Smooth muscle cell (in vitro differentiated cells): ENCODE results near the gene DEPDC4. TPM values are rescaled to one million over a fixed set of nuclear protein-coding genes. Genes with fewer than 3 reads are reported as not detected.
"Not testable (repeated sequence)": the region's sequence is repeated elsewhere in the genome, so short reads cannot be mapped to it uniquely, and the experiment has no call there.

Experiments used
- DNase-seq: peaks from one replicate; lab custom pipeline; 2025; ENCODE audit not compliant: unreplicated experiment; lab: John Stamatoyannopoulos, UW
- H2AFZ ChIP-seq: fragments of 200-600 bp; sonication (generic); 2 replicates; pipeline ENCODE4 v1.6.0; 2016; ENCODE audit warnings: antibody characterized with exemption, low read depth, mild to moderate bottlenecking
- H3F3A ChIP-seq: fragments of 200-600 bp; sonication (generic); 2 replicates; pipeline ENCODE4 v1.6.0; 2017; ENCODE audit warnings: antibody characterized with exemption, low read depth
- H3K27ac ChIP-seq: fragments of 200-600 bp; sonication (generic); 2 replicates; pipeline ENCODE4 v1.5.1; 2016; ENCODE audit warnings: low read depth, mild to moderate bottlenecking
- H3K27me3 ChIP-seq: fragments of 200-600 bp; sonication (generic); 2 replicates; pipeline ENCODE4 v1.6.1; 2016; ENCODE audit warnings: low read depth, mild to moderate bottlenecking
- H3K36me3 ChIP-seq: fragments of 200-600 bp; sonication (generic); 2 replicates; pipeline ENCODE4 v1.5.1; 2016; ENCODE audit warnings: low read depth
- H3K4me1 ChIP-seq: fragments of 200-600 bp; sonication (generic); 2 replicates; pipeline ENCODE4 v1.5.1; 2016; ENCODE audit warnings: low read depth
- H3K4me2 ChIP-seq: fragments of 200-600 bp; sonication (generic); 2 replicates; pipeline ENCODE4 v1.6.0; 2016; ENCODE audit warnings: mild to moderate bottlenecking
- H3K4me3 ChIP-seq: fragments of 200-600 bp; sonication (generic); 2 replicates; pipeline ENCODE4 v1.5.1; 2016; ENCODE audit warnings: mild to moderate bottlenecking
- H3K79me2 ChIP-seq: fragments of 200-600 bp; sonication (generic); 2 replicates; pipeline ENCODE4 v1.6.0; 2016; ENCODE audit warnings: low read depth, mild to moderate bottlenecking
- H3K9ac ChIP-seq: fragments of 200-600 bp; sonication (generic); 2 replicates; pipeline ENCODE4 v1.6.0; 2016; ENCODE audit warnings: low read depth
- H3K9me3 ChIP-seq: fragments of 200-600 bp; sonication (generic); replicated peaks from 2 replicates; pipeline ENCODE4 v1.5.1; 2016; ENCODE audit warnings: low read depth
- H4K20me1 ChIP-seq: fragments of 200-600 bp; sonication (generic); 2 replicates; pipeline ENCODE4 v1.6.0; 2016; ENCODE audit warnings: low read depth
- WGBS: methylation state at CpG from one replicate; pipeline ENCODE4 v1.1.7; 2016; ENCODE audit warnings: low lambda C conversion rate; 5-methylcytosine and 5-hydroxymethylcytosine counted together
- polyA plus RNA-seq: library from polyadenylated mRNA; unstranded; fragments of >200 nt; fragmentation: Nextera tagmentation; extraction: Ambion mirVana; gene quantifications from 2 replicates; pipeline ENCODE4 v1.2.1, GENCODE V29; 2016
- total RNA-seq: library from RNA; depleted of rRNA; stranded (reverse); fragments of >200 nt; gene quantifications from 2 replicates; pipeline ENCODE4 v1.2.3, GENCODE V29; 2014
- TF ChIP-seq, protein P1 (sequence below): fragments of 200-600 bp; sonication (generic); IDR thresholded peaks from 2 replicates; pipeline ENCODE4 v1.5.1; 2017; ENCODE audit warnings: borderline replicate concordance, mild to moderate bottlenecking, antibody characterized with exemption; ENCODE audit not compliant: insufficient read depth, poor library complexity, severe bottlenecking

DEPDC4 gene
- 4.1 and 13.5 TPM in 2 replicates for total RNA-seq
- polyA plus RNA-seq: 0.49 and 1.2 TPM in 2 replicates

DNA sequence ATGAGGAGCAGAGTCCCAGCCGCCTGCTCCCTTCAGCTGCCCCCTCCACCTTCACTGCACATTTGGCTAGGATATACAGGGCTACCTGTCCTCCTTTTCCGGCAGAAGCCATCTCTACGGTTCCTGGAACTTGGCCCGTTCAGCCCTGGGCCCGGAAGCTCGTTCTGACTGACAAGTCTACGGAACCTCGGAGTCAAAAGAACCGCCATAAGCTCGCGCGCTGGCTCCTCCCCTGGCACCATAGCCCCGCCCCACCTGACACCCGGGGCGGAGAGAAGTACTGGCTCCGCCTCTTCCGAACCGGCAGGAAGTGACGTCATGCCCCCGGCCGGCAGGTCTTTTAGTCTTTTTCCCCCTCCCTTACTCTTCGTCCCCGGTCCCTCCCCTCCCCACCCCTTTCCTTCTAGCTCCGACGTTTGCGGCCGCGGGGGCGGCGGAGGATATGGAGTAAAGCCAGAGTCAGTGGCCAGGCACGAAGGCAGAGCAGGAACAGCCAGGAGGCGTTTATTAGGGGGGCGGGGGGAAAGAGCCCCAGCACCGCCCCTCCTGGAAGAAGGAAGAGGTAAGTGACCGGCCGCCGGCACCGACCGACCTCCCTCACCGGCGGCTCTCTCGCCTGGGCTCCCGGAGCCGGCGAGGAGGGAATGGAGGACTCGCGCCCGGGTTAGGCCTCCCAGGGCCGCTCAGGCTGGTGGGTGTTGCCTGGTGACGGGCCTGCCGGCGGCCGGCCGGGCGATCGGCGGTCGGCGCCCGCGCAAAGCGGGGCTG is at the start of gene DEPDC4, which contains the start of gene SCYL2:
TSS of gene DEPDC4 (minus strand) at position 245 of the 768 bp plus-strand sequence. CDS start at position 242, 3 bp downstream.
TSS of gene SCYL2 (plus strand) at position 343 of the 768 bp plus-strand sequence. CDS start 15,794 bp downstream, outside the sequence.
- peak within 1 kb of the TSS; percentile 93 for H3K4me2 ChIP-seq
- peak within 1 kb of the TSS; percentile 92 for H3K4me3 ChIP-seq
- H3K4me1 ChIP-seq: peaks cover 15% of the 10 kb centered on the region
- peak within 1 kb of the TSS; percentile 99 for H3K9ac ChIP-seq
- peak within 1 kb of the TSS; percentile 90 for H2AFZ ChIP-seq
- peak within 1 kb of the TSS; percentile 98 for H3K27ac ChIP-seq
- no peaks in the 10 kb centered on the region for H3K9me3 ChIP-seq
- H3K36me3 ChIP-seq: no peaks in the 10 kb centered on the region
- no peaks in the 10 kb centered on the region for H3F3A ChIP-seq
- peaks cover 37% of the 10 kb centered on the region for H4K20me1 ChIP-seq
- DNase-seq: peak; percentile 94
- H3K79me2 ChIP-seq: peaks cover 44% of the 10 kb centered on the region
- 2% methylated on average over 53 of the region's 62 CpGs for WGBS
- TF ChIP-seq, protein P1, sequence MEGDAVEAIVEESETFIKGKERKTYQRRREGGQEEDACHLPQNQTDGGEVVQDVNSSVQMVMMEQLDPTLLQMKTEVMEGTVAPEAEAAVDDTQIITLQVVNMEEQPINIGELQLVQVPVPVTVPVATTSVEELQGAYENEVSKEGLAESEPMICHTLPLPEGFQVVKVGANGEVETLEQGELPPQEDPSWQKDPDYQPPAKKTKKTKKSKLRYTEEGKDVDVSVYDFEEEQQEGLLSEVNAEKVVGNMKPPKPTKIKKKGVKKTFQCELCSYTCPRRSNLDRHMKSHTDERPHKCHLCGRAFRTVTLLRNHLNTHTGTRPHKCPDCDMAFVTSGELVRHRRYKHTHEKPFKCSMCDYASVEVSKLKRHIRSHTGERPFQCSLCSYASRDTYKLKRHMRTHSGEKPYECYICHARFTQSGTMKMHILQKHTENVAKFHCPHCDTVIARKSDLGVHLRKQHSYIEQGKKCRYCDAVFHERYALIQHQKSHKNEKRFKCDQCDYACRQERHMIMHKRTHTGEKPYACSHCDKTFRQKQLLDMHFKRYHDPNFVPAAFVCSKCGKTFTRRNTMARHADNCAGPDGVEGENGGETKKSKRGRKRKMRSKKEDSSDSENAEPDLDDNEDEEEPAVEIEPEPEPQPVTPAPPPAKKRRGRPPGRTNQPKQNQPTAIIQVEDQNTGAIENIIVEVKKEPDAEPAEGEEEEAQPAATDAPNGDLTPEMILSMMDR: no peak
- no peaks in the 10 kb centered on the region for H3K27me3 ChIP-seq

DNA sequence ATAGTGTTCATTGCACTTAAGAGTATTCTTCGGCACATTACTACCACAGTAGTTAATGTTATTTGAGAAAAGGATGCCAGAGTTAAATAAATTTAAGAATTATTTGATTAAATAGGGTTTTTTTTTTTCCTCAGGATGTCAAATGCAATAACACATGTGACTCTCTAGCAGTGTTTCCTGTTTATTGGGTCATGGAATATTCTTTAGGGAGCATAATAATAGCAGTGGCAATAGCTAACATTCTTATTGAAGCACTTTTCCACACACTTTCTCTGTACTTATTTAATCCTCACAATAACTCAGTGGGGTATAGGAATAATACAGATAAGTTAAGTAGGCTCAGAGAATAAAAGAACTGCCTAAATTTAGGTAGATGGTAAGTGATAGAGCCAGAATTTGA is 44.4 kb upstream of the DEPDC4 start:
- Histone ChIP-seq H3K36me3 (peaks cover 25% of the 10 kb centered on the region), H2AFZ (no peak overlapping the region), H3K4me1 (no peaks in the 10 kb centered on the region), H3K4me3 (no peak overlapping the region), H3K4me2 (no peak overlapping the region), H4K20me1 (no peaks in the 10 kb centered on the region), H3K79me2 (no peaks in the 10 kb centered on the region), H3F3A (no peaks in the 10 kb centered on the region), H3K9me3 (peaks cover 2% of the 10 kb centered on the region), H3K27ac (no peak overlapping the region), H3K27me3 (no peaks in the 10 kb centered on the region), H3K9ac (no peak overlapping the region)
- 100% methylated on average over 1 of the region's 1 CpG for WGBS
- TF ChIP-seq, protein P1: no peak
- DNase-seq: no peak

DNA sequence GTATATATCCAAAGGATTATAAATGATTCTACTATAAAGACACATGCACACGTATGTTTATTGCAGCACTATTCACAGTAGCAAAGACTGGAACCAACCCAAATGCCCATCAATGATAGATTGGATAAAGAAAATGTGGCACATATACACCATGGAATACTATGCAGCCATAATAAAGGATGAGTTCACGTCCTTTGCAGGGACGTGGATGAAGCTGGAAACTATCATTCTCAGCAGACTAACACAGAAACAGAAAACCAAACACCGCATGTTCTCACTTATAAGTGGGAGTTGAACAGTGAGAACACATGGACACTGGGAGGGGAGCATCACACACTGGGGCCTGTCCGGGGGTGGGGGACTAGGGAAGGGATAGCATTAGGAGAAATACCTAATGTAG is 41.3 kb upstream of the DEPDC4 start:
- H3K27ac ChIP-seq, H3K4me2 ChIP-seq, H2AFZ ChIP-seq, H3K79me2 ChIP-seq, H3K4me3 ChIP-seq, DNase-seq, H3K4me1 ChIP-seq, H4K20me1 ChIP-seq, H3K27me3 ChIP-seq, H3K9ac ChIP-seq, H3F3A ChIP-seq: not testable (repeated sequence)
- Histone ChIP-seq H3K9me3 (peaks cover 12% of the 10 kb centered on the region), H3K36me3 (peaks cover 32% of the 10 kb centered on the region)
- 98% methylated on average over 5 of the region's 5 CpGs for WGBS

DNA sequence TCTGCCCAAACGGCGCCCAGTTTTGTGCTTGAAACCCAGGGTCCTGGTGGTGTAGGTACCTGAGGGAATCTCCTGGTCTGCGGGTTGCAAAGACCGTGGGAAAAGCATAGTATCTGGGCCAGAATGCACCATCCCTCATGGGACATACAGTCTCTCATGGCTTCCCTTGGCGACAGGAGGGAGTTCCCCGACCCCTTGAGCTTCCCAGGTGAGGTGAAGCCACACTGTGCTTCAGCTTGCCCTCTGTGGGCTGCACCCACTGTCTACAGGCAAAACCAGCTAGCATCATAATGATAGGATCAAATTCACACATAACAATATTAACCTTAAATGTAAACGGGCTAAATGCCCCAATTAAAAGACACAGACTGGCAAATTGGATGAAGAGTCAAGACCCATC is 37.5 kb upstream of the DEPDC4 start:
- not testable (repeated sequence) for H4K20me1 ChIP-seq, H3K4me1 ChIP-seq, H3K4me3 ChIP-seq, H2AFZ ChIP-seq, H3K4me2 ChIP-seq, H3K27me3 ChIP-seq, DNase-seq, H3K9ac ChIP-seq, H3F3A ChIP-seq, H3K27ac ChIP-seq
- H3K36me3 ChIP-seq: peaks cover 46% of the 10 kb centered on the region
- peaks cover 13% of the 10 kb centered on the region for H3K79me2 ChIP-seq
- peaks cover 12% of the 10 kb centered on the region for H3K9me3 ChIP-seq
- WGBS: 97% methylated on average over 7 of the region's 7 CpGs
